IPS DF 6.9 (cell line): ENCODE measurements around the gene B3GAT1.

Experiments used
- DNase-seq: peaks from one replicate; pipeline ENCODE4 v3.0.0-alpha.2; 2013; ENCODE audit warnings: low read depth, low spot score
- H3K27ac ChIP-seq: one replicate; pipeline ENCODE4 v1.5.1; 2013; ENCODE audit warnings: low read length, control low read depth
- H3K27me3 ChIP-seq: 2 replicates; pipeline ENCODE4 v1.6.1; 2013; ENCODE audit warnings: mild to moderate bottlenecking, low read length; ENCODE audit not compliant: control insufficient read depth, insufficient read depth
- H3K36me3 ChIP-seq: 2 replicates; pipeline ENCODE4 v1.6.1; 2013; ENCODE audit warnings: low read length; ENCODE audit not compliant: control insufficient read depth, insufficient read depth
- H3K4me1 ChIP-seq: 2 replicates; pipeline ENCODE4 v1.6.1; 2013; ENCODE audit warnings: low read length; ENCODE audit not compliant: control insufficient read depth, insufficient read depth
- H3K4me3 ChIP-seq: 2 replicates; pipeline ENCODE4 v1.5.1; 2013; ENCODE audit warnings: mild to moderate bottlenecking, low read length
- H3K9me3 ChIP-seq: 2 replicates; pipeline ENCODE4 v1.6.1; 2013; ENCODE audit warnings: low read length, inconsistent platforms; ENCODE audit not compliant: control insufficient read depth, insufficient read depth
- WGBS: extraction: QIAGEN DNeasy Blood & Tissue Kit; methylation state at CpG from one replicate; pipeline ENCODE4 v1.1.7; 2013; ENCODE audit warnings: mixed read lengths, missing lambda C conversion rate; ENCODE audit not compliant: insufficient read length, insufficient coverage; 5-methylcytosine and 5-hydroxymethylcytosine counted together

Gene B3GAT1

GRCh38 chr11:134390706-134391569, 21.1 kb downstream of the B3GAT1 start:
- no CpG with 5 or more reads among the region's 15 CpGs for WGBS
- Histone ChIP-seq H3K27me3 (no peaks in the 10 kb centered on the region; the same call in 1 of the 2 replicates), H3K27ac (no peak overlapping the region), H3K4me3 (no peak overlapping the region), H3K9me3 (no peaks in the 10 kb centered on the region), H3K4me1 (0 out of 2 replicates have a peak, but pooled peaks cover 2% of the 10 kb centered on the region), H3K36me3 (no peaks in the 10 kb centered on the region)
- DNase-seq: no peak

DNA sequence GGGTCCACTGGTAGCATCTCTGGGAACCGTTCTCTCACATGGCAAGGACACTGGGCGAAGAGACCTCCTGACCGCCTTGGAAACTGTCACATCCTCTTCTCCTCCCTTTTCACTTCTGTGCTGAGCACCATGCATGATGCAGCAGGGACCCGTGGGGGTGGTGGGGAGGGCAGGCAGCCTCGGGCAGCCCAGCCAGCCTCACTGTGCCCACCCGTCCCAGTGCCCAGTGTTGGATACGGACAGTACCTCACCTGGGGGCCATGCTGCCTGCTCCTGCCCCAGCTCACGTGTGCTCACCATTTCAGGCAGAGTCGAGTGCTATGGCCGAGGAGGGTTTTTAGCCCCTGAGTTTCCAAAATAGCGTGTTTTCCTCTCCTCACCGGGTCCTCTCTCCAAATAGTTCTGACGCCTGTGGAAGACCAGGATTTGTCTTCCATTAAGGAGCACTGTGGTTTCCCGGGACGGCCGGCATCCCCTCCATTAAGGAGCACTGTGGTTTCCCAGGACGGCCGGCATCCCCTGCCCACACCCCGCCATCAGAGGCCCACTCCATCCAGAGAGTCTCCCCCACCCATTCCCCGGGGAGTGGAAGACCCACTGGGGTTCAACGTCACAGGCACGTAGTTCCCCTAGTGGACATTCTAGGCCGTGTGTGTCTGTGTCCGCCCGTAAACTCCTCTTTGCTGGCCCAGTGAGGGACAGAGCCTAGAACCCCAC, 22.4 kb downstream of the B3GAT1 start:
- H3K4me1 ChIP-seq: 0 out of 2 replicates have a peak, but pooled peaks cover 2% of the 10 kb centered on the region
- DNase-seq: no peak
- H3K9me3 ChIP-seq: no peaks in the 10 kb centered on the region
- no CpG with 5 or more reads among the region's 25 CpGs for WGBS
- H3K27ac ChIP-seq: no peak overlapping the region
- H3K4me3 ChIP-seq: no peak overlapping the region
- no peaks in the 10 kb centered on the region; the same call in 1 of the 2 replicates for H3K27me3 ChIP-seq
- H3K36me3 ChIP-seq: no peaks in the 10 kb centered on the region

GRCh38 chr11:134388590-134388989, 23.5 kb downstream of the B3GAT1 start:
- no peak for DNase-seq
- WGBS: no CpG with 5 or more reads among the region's 4 CpGs
- 0 out of 2 replicates have a peak, but pooled peaks cover 2% of the 10 kb centered on the region for H3K4me1 ChIP-seq
- no peaks in the 10 kb centered on the region; the same call in 1 of the 2 replicates for H3K27me3 ChIP-seq
- no peaks in the 10 kb centered on the region for H3K9me3 ChIP-seq
- H3K4me3 ChIP-seq: no peak overlapping the region
- H3K27ac ChIP-seq: no peak overlapping the region
- peaks cover 4% of the 10 kb centered on the region; the same call in 1 of the 2 replicates for H3K36me3 ChIP-seq

DNA sequence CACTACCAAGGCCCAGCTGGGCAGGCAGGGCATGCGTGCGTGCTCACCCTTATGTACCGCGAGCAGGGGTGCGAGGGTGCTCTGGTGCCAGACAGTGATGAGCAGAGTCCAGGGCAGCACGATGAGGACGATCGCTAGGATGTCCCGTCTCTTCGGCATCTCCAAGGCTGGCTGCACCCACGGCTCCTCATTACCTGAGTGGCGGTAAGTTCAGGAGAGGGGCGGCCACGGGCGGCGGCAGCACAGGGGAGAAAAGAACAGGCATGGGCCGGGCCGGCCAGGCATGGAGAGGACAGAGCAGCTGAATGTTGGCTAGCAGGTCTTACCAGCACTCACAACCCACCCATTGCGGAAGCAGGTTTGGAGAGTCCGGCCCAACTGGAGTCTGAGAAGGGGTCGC, 24.5 kb downstream of the B3GAT1 start:
- H3K4me1 ChIP-seq: peaks cover 2% of the 10 kb centered on the region; the same call in 1 of the 2 replicates
- H3K27me3 ChIP-seq: no peaks in the 10 kb centered on the region
- H3K36me3 ChIP-seq: peaks cover 5% of the 10 kb centered on the region; the same call in 1 of the 2 replicates
- no peak overlapping the region for H3K4me3 ChIP-seq
- no CpG with 5 or more reads among the region's 21 CpGs for WGBS
- H3K27ac ChIP-seq: no peak overlapping the region
- DNase-seq: no peak
- H3K9me3 ChIP-seq: no peaks in the 10 kb centered on the region

GRCh38 chr11:134386945-134387344, 25.1 kb downstream of the B3GAT1 start:
- Histone ChIP-seq H3K9me3 (no peaks in the 10 kb centered on the region), H3K36me3 (peaks cover 9% of the 10 kb centered on the region), H3K27me3 (no peaks in the 10 kb centered on the region), H3K4me3 (no peak overlapping the region), H3K27ac (no peak overlapping the region), H3K4me1 (peaks cover 2% of the 10 kb centered on the region; the same call in 1 of the 2 replicates)
- DNase-seq: no peak
- no CpG with 5 or more reads among the region's 6 CpGs for WGBS

DNA sequence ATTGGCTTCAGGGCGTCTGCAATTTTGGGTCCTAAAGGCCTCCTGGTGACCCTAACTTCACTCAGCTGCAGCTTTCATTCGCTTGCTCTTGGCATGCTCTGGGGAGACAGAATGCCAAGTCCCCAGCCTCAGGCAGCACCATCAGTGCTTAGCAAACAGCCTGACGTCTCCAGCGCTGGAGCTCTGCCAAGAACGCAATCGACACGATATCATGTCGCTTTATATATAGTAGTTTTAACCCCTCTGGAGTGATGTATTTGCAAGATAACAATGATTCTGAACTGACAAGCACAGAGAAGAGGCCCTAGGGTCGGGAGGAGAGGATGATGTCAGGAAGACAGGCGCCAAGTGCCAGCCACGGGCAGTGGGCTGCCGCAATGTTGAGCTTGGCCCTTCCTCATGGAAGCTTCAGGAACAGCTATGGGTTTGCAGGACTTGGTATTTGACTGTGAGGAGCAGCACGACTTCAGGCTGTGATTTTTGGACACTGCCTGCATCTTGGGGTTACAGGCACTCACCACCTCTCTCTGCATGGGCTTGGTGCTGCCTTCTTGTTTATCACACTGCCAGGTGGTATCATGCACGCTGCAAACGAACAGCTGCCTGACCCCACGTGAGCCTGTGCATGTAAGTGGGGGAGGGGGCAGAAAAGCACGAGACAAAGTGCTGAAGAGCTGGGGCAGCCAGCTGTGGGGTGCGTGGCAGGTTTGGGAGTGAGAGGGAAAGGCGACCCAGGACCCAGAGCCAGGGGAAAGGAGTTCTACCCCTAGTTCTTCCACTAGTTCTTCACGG, 26.1 kb downstream of the B3GAT1 start:
- DNase-seq: no peak
- peaks cover 9% of the 10 kb centered on the region for H3K36me3 ChIP-seq
- no peak overlapping the region for H3K4me3 ChIP-seq
- no peaks in the 10 kb centered on the region for H3K27me3 ChIP-seq
- no peak overlapping the region for H3K27ac ChIP-seq
- H3K9me3 ChIP-seq: no peaks in the 10 kb centered on the region
- peaks cover 2% of the 10 kb centered on the region; the same call in 1 of the 2 replicates for H3K4me1 ChIP-seq
- no CpG with 5 or more reads among the region's 20 CpGs for WGBS

- peaks cover 2% of the 10 kb centered on the region; the same call in 1 of the 2 replicates for H3K4me1 ChIP-seq
- peaks cover 9% of the 10 kb centered on the region for H3K36me3 ChIP-seq
- DNase-seq: no peak
- WGBS: no CpG with 5 or more reads among the region's 15 CpGs
- no peaks in the 10 kb centered on the region for H3K9me3 ChIP-seq
- no peak overlapping the region for H3K27ac ChIP-seq
- H3K27me3 ChIP-seq: no peaks in the 10 kb centered on the region
- H3K4me3 ChIP-seq: no peak overlapping the region
Measured at GRCh38 chr11:134385171-134385570, 26.9 kb downstream of the B3GAT1 start.

GRCh38 chr11:134384406-134384805, 27.6 kb downstream of the B3GAT1 start:
- Histone ChIP-seq H3K36me3 (peaks cover 9% of the 10 kb centered on the region), H3K4me3 (no peak overlapping the region), H3K27me3 (no peaks in the 10 kb centered on the region), H3K27ac (no peak overlapping the region), H3K9me3 (no peaks in the 10 kb centered on the region), H3K4me1 (peaks cover 2% of the 10 kb centered on the region; the same call in 1 of the 2 replicates)
- no peak for DNase-seq
- WGBS: no CpG with 5 or more reads among the region's 14 CpGs

GRCh38 chr11:134383576-134384221, 28.3 kb downstream of the B3GAT1 start:
- no peaks in the 10 kb centered on the region for H3K27me3 ChIP-seq
- H3K4me3 ChIP-seq: no peak overlapping the region
- H3K4me1 ChIP-seq: peaks cover 2% of the 10 kb centered on the region; the same call in 1 of the 2 replicates
- no peaks in the 10 kb centered on the region for H3K9me3 ChIP-seq
- WGBS: no CpG with 5 or more reads among the region's 78 CpGs
- no peak overlapping the region for H3K27ac ChIP-seq
- peaks cover 9% of the 10 kb centered on the region for H3K36me3 ChIP-seq
- no peak for DNase-seq
